ENCODE data around the gene WEE2. TPM values are rescaled to one million over a fixed set of nuclear protein-coding genes. Genes with fewer than 3 reads are reported as not detected.

Gene WEE2
- total RNA-seq, 2 donors from 2014 or later = not detected

Other genes with a start within 250 kb of the WEE2 start
- 10 to 100 TPM; 30.4 to 40.6 TPM for gene AGK, start 156.9 kb upstream of the WEE2 start, total RNA-seq
- gene DENND11, start 6.2 kb upstream of the WEE2 start, total RNA-seq = 10 to 100 TPM; 21.4 to 40.1 TPM
- 100 to 1,000 TPM; 174 to 221 TPM for gene SSBP1, start 30.0 kb downstream of the WEE2 start, total RNA-seq
- 1 to 10 TPM; 1.8 to 2.1 TPM for gene TAS2R3, start 55.7 kb downstream of the WEE2 start, total RNA-seq
- 1 to 10 TPM in 1 of 2 donors, under 1 TPM in 1; 0.96 to 1.0 TPM for gene TAS2R4, start 68.3 kb downstream of the WEE2 start, total RNA-seq
- gene TAS2R5, start 81.9 kb downstream of the WEE2 start, total RNA-seq = 1 to 10 TPM; 1.7 to 2.7 TPM
- not detected for gene PRSS37, start 133.1 kb downstream of the WEE2 start, total RNA-seq
- not detected for gene OR9A4, start 208.0 kb downstream of the WEE2 start, total RNA-seq
- not detected for gene CLEC5A, start 238.6 kb downstream of the WEE2 start, total RNA-seq

Measured in activated naive CD4-positive, alpha-beta T cell treated with anti-CD3 and anti-CD28 coated beads, Interleukin-2, amount 50 U/mL, for 72 hours (primary cell).